Upper lobe of left lung (tissue), 6 donors: ENCODE data around the gene CRACDL. TPM values are rescaled to one million over a fixed set of nuclear protein-coding genes. Genes with fewer than 3 reads are reported as not detected.

Source experiments
- ATAC-seq, 2 donors: fragments of 200-7000 bp; cut with Tn5 transposase; one replicate each; pipeline ENCODE4 v1.9.1; 2022; ENCODE audit warnings: mild to moderate bottlenecking in 2 of 2, moderate library complexity in 2 of 2; ENCODE audit not compliant: low FRiP score in 2 of 2
- DNase-seq, 2 donors: peaks; one replicate each; pipeline ENCODE4 v3.0.0-alpha.2; 2019 to 2020
- H3K27ac ChIP-seq, 4 donors: fragments of 200-600 bp; sonication (generic); one replicate each; pipeline ENCODE4 v1.5.1; 2016 to 2019
- H3K27me3 ChIP-seq, 4 donors: fragments of 200-600 bp; sonication (generic); one replicate each; pipeline ENCODE4 v1.5.1; 2017 to 2019
- H3K36me3 ChIP-seq, 4 donors: fragments of 200-600 bp; sonication (generic); one replicate each; pipeline ENCODE4 v1.5.1; 2016 to 2019
- H3K4me1 ChIP-seq, 4 donors: fragments of 200-600 bp; sonication (generic); one replicate each; pipeline ENCODE4 v1.5.1; 2018 to 2019
- H3K4me3 ChIP-seq, 4 donors: fragments of 200-600 bp; sonication (generic); one replicate each; pipeline ENCODE4 v1.5.1; 2017 to 2019; ENCODE audit warnings: mild to moderate bottlenecking in 2 of 4, moderate library complexity in 1 of 4
- H3K9me3 ChIP-seq, 4 donors: fragments of 200-600 bp; sonication (generic); one replicate each; pipeline ENCODE4 v1.5.1; 2018 to 2019
- CTCF ChIP-seq, 6 experiments: fragments of 450-650 bp in 4 of 6; fragments of 200-600 bp in 2 of 6; sonication (generic) in 2 of 6; IDR thresholded peaks; one replicate each; pipeline ENCODE4 v1.5.1; 2016 to 2019; ENCODE audit warnings: antibody characterized with exemption in 6 of 6
- EP300 ChIP-seq, 4 donors: sonication (generic); formaldehyde crosslinking; IDR thresholded peaks; one replicate each; pipeline ENCODE4 v1.5.1; 2017; ENCODE audit warnings: antibody characterized with exemption in 4 of 4, control low read depth in 2 of 4
- POLR2A ChIP-seq, 4 donors: fragments of 450-650 bp; IDR thresholded peaks; one replicate each; pipeline ENCODE4 v1.5.1; 2016 to 2017; ENCODE audit warnings: antibody characterized with exemption in 4 of 4, mild to moderate bottlenecking in 2 of 4
- POLR2AphosphoS5 ChIP-seq, 2 donors: sonication (generic); formaldehyde crosslinking; IDR thresholded peaks; one replicate each; pipeline ENCODE4 v1.5.1; 2017; ENCODE audit warnings: antibody characterized with exemption in 2 of 2
- WGBS, 2 donors: methylation state at CpG; one replicate each; pipeline ENCODE4 v1.1.5; 2017 to 2018; 5-methylcytosine and 5-hydroxymethylcytosine counted together
- total RNA-seq, 6 donors: library from RNA; depleted of rRNA in 4 of 6; stranded (reverse); fragments of >200 nt in 4 of 6; gene quantifications; one replicate each; pipeline versions ENCODE4 v1.1.0 to v1.2.1, GENCODE V29; 2016 to 2021
- donor health status: DM: no; HTN: no; CAD: no; lungs with moderate emphysema.
- donor health status: DM: no; HTN: yes; CAD: no; lungs with severe emphysema.

The CRACDL gene
- total RNA-seq, 6 donors from 2014 or later = 14.6 to 33.4 (median 20.2) TPM

GRCh38 chr2:98842136-98842535, 93.9 kb downstream of the CRACDL start:
- H3K4me1 ChIP-seq = peaks cover 0 to 1% (median 0%) of the 10 kb centered on the region in 4 donors
- no peak for DNase-seq
- no peak overlapping the region for H3K4me3 ChIP-seq
- no peak overlapping the region for H3K27ac ChIP-seq
- H3K9me3 ChIP-seq = no peaks in the 10 kb centered on the region
- WGBS, 2 donors = 62 to 91% methylated on average over 3 of the region's 3 CpGs
- no peak for TF ChIP-seq POLR2AphosphoS5 (IDR thresholded peaks at IDR 0.05)
- TF ChIP-seq POLR2A (IDR thresholded peaks at IDR 0.05) = no peak
- no peaks in the 10 kb centered on the region for H3K36me3 ChIP-seq
- no peak for ATAC-seq
- no peaks in the 10 kb centered on the region for H3K27me3 ChIP-seq

GRCh38 chr2:98839292-98839691, 96.7 kb downstream of the CRACDL start:
- DNase-seq = no peak
- H3K4me1 ChIP-seq = peaks cover 0 to 11% (median 0%) of the 10 kb centered on the region in 4 donors
- H3K36me3 ChIP-seq = no peaks in the 10 kb centered on the region
- TF ChIP-seq POLR2A (IDR thresholded peaks at IDR 0.05) (no peak), CTCF (IDR thresholded peaks at IDR 0.05) (no peak)
- H3K9me3 ChIP-seq = no peaks in the 10 kb centered on the region
- H3K4me3 ChIP-seq = no peak overlapping the region
- no peaks in the 10 kb centered on the region for H3K27me3 ChIP-seq
- ATAC-seq = no peak
- no peak overlapping the region for H3K27ac ChIP-seq
- 51 to 65% methylated on average over 3 of the region's 3 CpGs for WGBS, 2 donors

- no peaks in the 10 kb centered on the region for H3K9me3 ChIP-seq
- H3K36me3 ChIP-seq = no peaks in the 10 kb centered on the region
- H3K27ac ChIP-seq = peak overlapping the region in 3 of 4 donors; percentile 28 to 45 (median 37)
- H3K4me3 ChIP-seq = no peak overlapping the region
- TF ChIP-seq CTCF (IDR thresholded peaks at IDR 0.05) (no peak), POLR2A (IDR thresholded peaks at IDR 0.05) (no peak), EP300 (IDR thresholded peaks at IDR 0.05) (no peak), POLR2AphosphoS5 (IDR thresholded peaks at IDR 0.05) (no peak)
- WGBS, 2 donors = 73 to 78% methylated on average over 10 of the region's 10 CpGs
- no peaks in the 10 kb centered on the region for H3K27me3 ChIP-seq
- DNase-seq (no peak), ATAC-seq (no peak)
- peaks cover 3 to 34% (median 24%) of the 10 kb centered on the region in 4 donors for H3K4me1 ChIP-seq
Measured at GRCh38 chr2:98835831-98836385, 100.1 kb downstream of the CRACDL start.

GRCh38 chr2:98833917-98834263, 102.1 kb downstream of the CRACDL start:
- DNase-seq (no peak), ATAC-seq (no peak)
- Histone ChIP-seq H3K4me3 (no peak overlapping the region), H3K9me3 (no peaks in the 10 kb centered on the region), H3K4me1 (peaks cover 3 to 43% (median 32%) of the 10 kb centered on the region in 4 donors), H3K36me3 (no peaks in the 10 kb centered on the region), H3K27ac (peak overlapping the region; percentile 46 to 81 (median 66)), H3K27me3 (no peaks in the 10 kb centered on the region)
- 63 to 81% methylated on average over 3 of the region's 3 CpGs for WGBS, 2 donors
- no peak for TF ChIP-seq EP300 (IDR thresholded peaks at IDR 0.05)
- no peak for TF ChIP-seq CTCF (IDR thresholded peaks at IDR 0.05)
- no peak for TF ChIP-seq POLR2A (IDR thresholded peaks at IDR 0.05)
- no peak for TF ChIP-seq POLR2AphosphoS5 (IDR thresholded peaks at IDR 0.05)

- Histone ChIP-seq H3K4me3 (no peak overlapping the region), H3K27ac (peak overlapping the region; percentile 66 to 83 (median 70)), H3K36me3 (no peaks in the 10 kb centered on the region), H3K9me3 (no peaks in the 10 kb centered on the region), H3K27me3 (no peaks in the 10 kb centered on the region), H3K4me1 (peaks cover 3 to 47% (median 35%) of the 10 kb centered on the region in 4 donors)
- peak in 1 of 2 donors; percentile 82 for ATAC-seq
- 38 to 61% methylated on average over 7 of the region's 7 CpGs for WGBS, 2 donors
- DNase-seq = no peak
- peak; percentile 55 to 97 (median 92) for TF ChIP-seq EP300 (IDR thresholded peaks at IDR 0.05)
- no peak for TF ChIP-seq CTCF (IDR thresholded peaks at IDR 0.05)
- peak; percentile 83 to 92 for TF ChIP-seq POLR2AphosphoS5 (IDR thresholded peaks at IDR 0.05)
Measured at GRCh38 chr2:98833172-98833916, 102.7 kb downstream of the CRACDL start.
